Fibroblast of villous mesenchyme (primary cell): ENCODE measurements around the gene SLC6A16. TPM values are rescaled to one million over a fixed set of nuclear protein-coding genes. Genes with fewer than 3 reads are reported as not detected.

ENCODE experiments used
- DNase-seq: peaks from one replicate; pipeline ENCODE4 v3.0.0-alpha.2; 2010; ENCODE audit warnings: low read depth
- H3K4me3 ChIP-seq: 2 replicates; pipeline ENCODE4 v1.5.1; 2011; ENCODE audit warnings: low read depth, mild to moderate bottlenecking, low read length
- total RNA-seq: library from RNA; depleted of rRNA; stranded (reverse); fragments of >200 nt; gene quantifications from 2 replicates; pipeline ENCODE4 v1.2.3, GENCODE V29; 2012
- TF ChIP-seq, protein P1 (sequence below): IDR thresholded peaks from 2 replicates; pipeline ENCODE4 v1.5.1; 2012; ENCODE audit warnings: low read depth, mild to moderate bottlenecking, low read length; ENCODE audit not compliant: insufficient read depth

SLC6A16 gene
- total RNA-seq, 1 donor: not detected

GRCh38 chr19:49261602-49262001 is 63.4 kb downstream of the SLC6A16 start:
- TF ChIP-seq, protein P1, sequence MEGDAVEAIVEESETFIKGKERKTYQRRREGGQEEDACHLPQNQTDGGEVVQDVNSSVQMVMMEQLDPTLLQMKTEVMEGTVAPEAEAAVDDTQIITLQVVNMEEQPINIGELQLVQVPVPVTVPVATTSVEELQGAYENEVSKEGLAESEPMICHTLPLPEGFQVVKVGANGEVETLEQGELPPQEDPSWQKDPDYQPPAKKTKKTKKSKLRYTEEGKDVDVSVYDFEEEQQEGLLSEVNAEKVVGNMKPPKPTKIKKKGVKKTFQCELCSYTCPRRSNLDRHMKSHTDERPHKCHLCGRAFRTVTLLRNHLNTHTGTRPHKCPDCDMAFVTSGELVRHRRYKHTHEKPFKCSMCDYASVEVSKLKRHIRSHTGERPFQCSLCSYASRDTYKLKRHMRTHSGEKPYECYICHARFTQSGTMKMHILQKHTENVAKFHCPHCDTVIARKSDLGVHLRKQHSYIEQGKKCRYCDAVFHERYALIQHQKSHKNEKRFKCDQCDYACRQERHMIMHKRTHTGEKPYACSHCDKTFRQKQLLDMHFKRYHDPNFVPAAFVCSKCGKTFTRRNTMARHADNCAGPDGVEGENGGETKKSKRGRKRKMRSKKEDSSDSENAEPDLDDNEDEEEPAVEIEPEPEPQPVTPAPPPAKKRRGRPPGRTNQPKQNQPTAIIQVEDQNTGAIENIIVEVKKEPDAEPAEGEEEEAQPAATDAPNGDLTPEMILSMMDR: no peak
- DNase-seq: peak; percentile 2
- H3K4me3 ChIP-seq: no peak overlapping the region

DNA sequence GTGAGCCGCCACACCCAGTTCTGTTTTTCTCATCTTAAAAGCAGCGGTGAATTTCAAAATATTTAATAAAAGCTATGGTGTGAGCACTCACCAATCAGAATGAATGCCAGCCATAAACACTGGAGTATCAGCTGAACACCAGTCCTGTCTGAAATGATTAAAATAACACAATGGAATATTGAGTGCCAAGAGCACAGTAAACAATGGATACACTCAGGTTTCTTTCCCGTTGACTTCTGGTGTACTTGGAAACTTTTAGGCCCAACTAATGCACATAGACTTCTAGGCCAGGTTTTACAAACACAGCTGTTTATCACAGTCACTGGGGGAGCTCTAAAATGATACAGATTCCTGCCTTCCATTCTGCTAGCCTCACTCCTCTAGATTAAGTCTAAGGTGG is 68.3 kb downstream of the SLC6A16 start:
- H3K4me3 ChIP-seq: no peak overlapping the region
- TF ChIP-seq, protein P1: no peak
- DNase-seq: no peak

- TF ChIP-seq, protein P1: no peak
- H3K4me3 ChIP-seq: no peak overlapping the region
- no peak for DNase-seq
Observed at GRCh38 chr19:49255674-49256073, 69.3 kb downstream of the SLC6A16 start.

- no peak overlapping the region for H3K4me3 ChIP-seq
- no peak for DNase-seq
- TF ChIP-seq, protein P1: no peak
Observed at GRCh38 chr19:49249933-49250332, 75.1 kb downstream of the SLC6A16 start.

- H3K4me3 ChIP-seq: no peak overlapping the region
- TF ChIP-seq, protein P1: no peak
- no peak for DNase-seq
Observed at GRCh38 chr19:49247676-49248075, 77.3 kb downstream of the SLC6A16 start.

DNA sequence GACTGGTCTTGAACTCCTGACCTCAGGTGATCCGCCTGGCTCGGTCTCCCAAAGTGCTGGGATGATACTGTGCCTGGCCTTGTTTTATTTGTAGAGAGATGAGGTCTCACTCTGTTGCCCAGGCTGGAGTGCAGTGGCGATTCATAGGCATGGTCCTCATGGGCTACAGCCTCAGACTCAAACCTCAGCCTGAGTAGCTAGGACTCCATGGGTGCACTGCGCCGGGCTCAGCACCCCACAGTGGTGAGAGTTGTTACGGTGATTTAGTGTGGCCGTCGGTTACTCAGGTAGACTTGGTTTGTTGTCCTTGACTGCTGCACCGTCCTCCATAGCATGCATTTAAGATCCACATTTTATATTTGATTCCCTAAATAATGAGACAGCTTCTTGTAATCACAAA is 80.7 kb downstream of the SLC6A16 start:
- TF ChIP-seq, protein P1: no peak
- no peak for DNase-seq
- no peak overlapping the region for H3K4me3 ChIP-seq

GRCh38 chr19:49243726-49244125 is 81.3 kb downstream of the SLC6A16 start:
- TF ChIP-seq, protein P1: no peak
- no peak overlapping the region for H3K4me3 ChIP-seq
- no peak for DNase-seq
